Effector memory CD8-positive, alpha-beta T cell (primary cell): Measurements from ENCODE around the gene EIF5.

Source experiments
- ATAC-seq: fragments of 150-1000 bp; cut with Tn5 transposase; replicated peaks from 2 replicates; pipeline ENCODE4 v1.10.0; 2021; ENCODE audit warnings: mild to moderate bottlenecking, moderate library complexity
- DNase-seq, 3 experiments: peaks; one replicate each; pipeline ENCODE4 v3.0.0; 2021
- H3K27ac Mint-ChIP-seq, 2 donors: one replicate each; pipeline ENCODE4 v1.8.0; 2022; ENCODE audit warnings: mild to moderate bottlenecking in 2 of 2, mixed read lengths in 2 of 2, moderate library complexity in 2 of 2
- H3K27me3 Mint-ChIP-seq, 2 donors: one replicate each; pipeline ENCODE4 v1.8.0; 2022; ENCODE audit warnings: mixed read lengths in 2 of 2
- H3K36me3 Mint-ChIP-seq: one replicate; pipeline ENCODE4 v1.8.0; 2022; ENCODE audit warnings: mild to moderate bottlenecking, moderate library complexity, mixed read lengths; ENCODE audit not compliant: insufficient read depth
- H3K4me1 Mint-ChIP-seq, 2 donors: one replicate each; pipeline ENCODE4 v1.8.0; 2022; ENCODE audit warnings: low read depth in 2 of 2, mixed read lengths in 2 of 2
- H3K4me3 Mint-ChIP-seq, 2 donors: one replicate each; pipeline ENCODE4 v1.8.0; 2022; ENCODE audit warnings: mild to moderate bottlenecking in 2 of 2, mixed read lengths in 2 of 2, moderate library complexity in 2 of 2
- H3K9me3 Mint-ChIP-seq, 2 donors: one replicate each; pipeline ENCODE4 v1.8.0; 2022; ENCODE audit warnings: mixed read lengths in 2 of 2

Gene EIF5

DNA sequence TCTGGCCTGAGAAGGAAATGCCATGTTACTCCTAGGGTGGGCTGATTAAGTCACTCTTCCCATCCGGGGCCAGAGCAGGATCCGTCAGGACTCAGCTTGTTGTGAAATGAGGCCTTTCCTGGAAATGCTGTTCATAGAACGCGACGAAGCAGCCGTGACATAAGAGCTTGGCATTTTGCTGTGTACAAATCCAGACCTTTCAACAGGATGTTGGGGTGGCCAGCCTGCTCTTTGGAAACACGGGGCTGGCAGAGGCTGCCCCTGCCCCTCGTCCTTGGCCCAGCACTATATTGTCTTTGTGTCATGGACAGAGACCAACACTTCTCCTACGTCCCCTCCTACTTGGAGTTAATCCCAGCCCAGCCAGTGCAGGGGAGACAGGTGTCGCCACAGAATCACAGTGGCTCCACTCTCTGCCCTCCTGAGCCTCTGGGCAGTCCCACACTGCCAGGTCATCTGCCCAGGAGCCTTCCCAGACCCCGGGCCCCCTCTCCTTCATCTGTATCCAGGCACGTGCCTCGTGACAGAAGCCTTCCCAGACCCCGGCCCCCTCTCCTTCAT, 18.6 kb upstream of the EIF5 start:
- no peak overlapping the region for H3K27ac Mint-ChIP-seq
- H3K9me3 Mint-ChIP-seq, result no peaks in the 10 kb centered on the region
- H3K36me3 Mint-ChIP-seq, result peaks cover 3% of the 10 kb centered on the region
- no peak overlapping the region for H3K4me3 Mint-ChIP-seq
- ATAC-seq (no peak), DNase-seq (no peak)
- H3K27me3 Mint-ChIP-seq, result peaks cover 45 to 71% of the 10 kb centered on the region in 2 donors
- H3K4me1 Mint-ChIP-seq, result peaks cover 0 to 1% of the 10 kb centered on the region in 2 donors

DNA sequence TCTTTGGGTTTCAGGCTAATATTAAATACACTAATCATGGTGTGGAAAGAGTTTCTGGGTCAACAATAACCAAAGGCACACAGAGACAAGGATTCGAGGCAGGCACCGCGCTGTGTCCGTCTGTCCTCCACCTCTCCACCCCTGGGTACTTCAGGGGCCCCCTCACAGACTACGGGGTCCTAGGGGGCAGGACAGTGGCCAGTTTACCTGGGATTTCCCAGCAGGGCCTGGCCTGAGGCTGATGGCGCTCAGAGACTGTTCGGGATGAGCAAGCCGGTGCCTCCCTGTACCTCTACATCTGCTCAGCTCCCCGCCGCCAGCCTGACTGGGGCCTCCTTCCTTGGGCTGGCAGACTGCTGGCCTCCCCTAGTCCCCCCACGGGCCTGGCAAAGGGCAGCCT, 18.1 kb upstream of the EIF5 start:
- H3K27me3 Mint-ChIP-seq, result peaks cover 41 to 70% of the 10 kb centered on the region in 2 donors
- H3K4me3 Mint-ChIP-seq, result no peak overlapping the region
- H3K27ac Mint-ChIP-seq, result no peak overlapping the region
- H3K4me1 Mint-ChIP-seq, result peaks cover 0 to 1% of the 10 kb centered on the region in 2 donors
- peaks cover 3% of the 10 kb centered on the region for H3K36me3 Mint-ChIP-seq
- no peak for ATAC-seq
- H3K9me3 Mint-ChIP-seq, result no peaks in the 10 kb centered on the region
- no peak for DNase-seq

DNA sequence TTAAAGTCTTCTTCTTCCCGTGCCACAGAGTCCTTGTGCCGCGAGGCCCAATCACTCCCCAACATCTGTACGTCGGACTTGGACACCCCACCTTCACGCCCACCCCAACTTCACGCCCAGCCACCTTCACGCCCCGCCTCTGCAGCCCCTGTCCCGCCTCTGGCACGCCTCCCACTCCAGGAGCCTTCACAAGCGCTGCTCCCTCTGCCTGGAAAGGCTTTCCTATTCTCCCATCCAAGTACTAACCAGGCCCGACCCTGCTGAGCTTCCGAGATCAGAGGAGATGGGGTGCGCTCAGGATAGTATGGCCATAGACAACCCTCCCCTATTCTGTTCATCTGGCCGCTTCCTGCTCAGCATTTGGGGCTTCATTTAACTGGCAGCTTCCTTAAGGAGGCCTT, 17.3 kb upstream of the EIF5 start:
- H3K27ac Mint-ChIP-seq, result no peak overlapping the region
- peaks cover 0 to 1% of the 10 kb centered on the region in 2 donors for H3K4me1 Mint-ChIP-seq
- ATAC-seq (no peak), DNase-seq (no peak)
- no peaks in the 10 kb centered on the region for H3K9me3 Mint-ChIP-seq
- peaks cover 3% of the 10 kb centered on the region for H3K36me3 Mint-ChIP-seq
- H3K27me3 Mint-ChIP-seq, result peaks cover 44 to 70% of the 10 kb centered on the region in 2 donors
- H3K4me3 Mint-ChIP-seq, result no peak overlapping the region

DNA sequence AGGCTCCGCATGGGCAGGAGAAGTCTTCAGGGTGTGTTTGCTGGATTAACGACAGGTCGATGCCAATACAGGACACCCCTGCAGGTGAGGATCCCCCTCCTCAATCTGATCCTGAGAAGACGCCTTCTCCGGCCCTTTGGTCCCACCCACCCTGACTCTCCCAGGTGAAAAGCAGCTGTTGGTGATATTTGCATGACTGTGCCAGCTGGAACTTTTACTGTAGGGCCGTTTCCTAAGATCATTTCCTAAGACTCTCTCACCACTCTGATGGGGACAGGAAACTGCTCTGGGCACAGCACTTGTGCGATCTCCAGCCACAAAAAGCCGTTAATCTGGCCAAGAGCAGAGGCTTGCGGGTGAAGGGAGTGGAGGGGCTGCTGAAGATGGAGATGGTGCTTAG, 16.8 kb upstream of the EIF5 start:
- DNase-seq (no peak), ATAC-seq (no peak)
- Mint-ChIP-seq H3K4me3 (no peak overlapping the region), H3K27ac (no peak overlapping the region), H3K4me1 (peaks cover 0 to 1% of the 10 kb centered on the region in 2 donors), H3K9me3 (no peaks in the 10 kb centered on the region), H3K36me3 (peaks cover 3% of the 10 kb centered on the region), H3K27me3 (peaks cover 45 to 70% of the 10 kb centered on the region in 2 donors)

DNA sequence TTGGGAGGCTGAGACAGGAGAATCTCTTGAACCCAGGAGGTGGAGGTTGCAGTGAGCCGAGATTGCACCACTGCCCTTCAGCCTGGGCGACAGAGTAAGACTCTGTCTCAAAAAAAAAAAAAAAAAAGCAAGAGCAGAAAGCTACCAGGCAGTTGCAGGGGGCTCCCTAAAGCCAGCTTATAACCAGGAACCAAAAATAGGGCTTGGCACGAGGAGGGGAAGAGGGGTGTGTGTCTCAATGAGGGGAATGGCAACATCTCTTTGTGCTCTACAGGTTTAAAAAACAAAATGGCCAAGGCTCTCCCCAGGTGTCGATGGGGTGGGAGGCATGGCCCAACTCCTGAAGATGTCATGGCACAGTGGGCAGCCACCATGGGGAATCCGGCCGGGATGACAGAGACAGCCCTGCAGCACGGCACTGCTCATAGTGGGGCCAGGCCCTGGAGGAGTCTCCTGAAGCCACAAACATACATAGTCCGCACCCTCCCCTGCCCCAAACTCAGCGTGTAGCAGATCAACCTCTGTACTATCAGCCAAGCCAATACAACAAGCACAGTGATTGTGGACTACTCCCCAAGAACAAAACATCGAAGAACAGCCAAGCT, 16.0 kb upstream of the EIF5 start:
- H3K27me3 Mint-ChIP-seq, result peaks cover 53 to 70% of the 10 kb centered on the region in 2 donors
- no peak overlapping the region for H3K27ac Mint-ChIP-seq
- peaks cover 0 to 1% of the 10 kb centered on the region in 2 donors for H3K4me1 Mint-ChIP-seq
- no peaks in the 10 kb centered on the region for H3K9me3 Mint-ChIP-seq
- no peak overlapping the region for H3K4me3 Mint-ChIP-seq
- ATAC-seq (no peak), DNase-seq (no peak)
- peaks cover 3% of the 10 kb centered on the region for H3K36me3 Mint-ChIP-seq

DNA sequence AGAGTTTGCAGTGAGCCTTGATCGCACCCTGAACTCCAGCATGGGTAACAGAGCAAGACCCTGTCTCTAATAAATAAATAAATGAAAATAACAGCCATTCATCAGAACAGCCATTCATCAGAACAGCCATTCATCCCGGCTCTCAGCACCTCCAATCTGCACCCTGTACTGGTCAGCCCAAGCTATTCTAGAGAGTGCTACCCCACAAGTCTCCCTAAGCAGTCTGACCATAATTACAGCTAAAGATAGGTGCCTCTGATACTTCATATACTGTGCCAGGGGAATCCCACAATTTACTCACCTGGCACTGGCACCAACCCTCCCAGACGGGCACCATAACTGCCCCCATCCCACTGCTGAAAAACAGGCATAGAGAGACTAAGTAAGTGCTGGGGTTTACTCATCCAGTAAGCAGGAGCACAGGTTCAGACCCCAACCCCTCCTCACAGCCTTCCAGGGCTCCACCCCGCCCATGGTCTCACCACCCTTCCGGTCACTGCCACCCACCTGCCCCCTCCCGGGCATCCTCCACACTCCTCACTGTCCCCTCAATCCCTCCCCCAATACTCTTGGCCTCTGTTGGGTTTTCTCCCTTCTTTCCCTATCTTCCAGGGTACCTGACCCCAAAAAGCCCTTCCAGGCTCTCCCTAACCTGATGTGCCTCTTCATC, 15.2 kb upstream of the EIF5 start:
- ATAC-seq (no peak), DNase-seq (no peak)
- Mint-ChIP-seq H3K27me3 (peaks cover 58 to 78% of the 10 kb centered on the region in 2 donors), H3K27ac (no peak overlapping the region), H3K36me3 (peaks cover 3% of the 10 kb centered on the region), H3K4me3 (no peak overlapping the region), H3K9me3 (no peaks in the 10 kb centered on the region), H3K4me1 (peaks cover 0 to 1% of the 10 kb centered on the region in 2 donors)

DNA sequence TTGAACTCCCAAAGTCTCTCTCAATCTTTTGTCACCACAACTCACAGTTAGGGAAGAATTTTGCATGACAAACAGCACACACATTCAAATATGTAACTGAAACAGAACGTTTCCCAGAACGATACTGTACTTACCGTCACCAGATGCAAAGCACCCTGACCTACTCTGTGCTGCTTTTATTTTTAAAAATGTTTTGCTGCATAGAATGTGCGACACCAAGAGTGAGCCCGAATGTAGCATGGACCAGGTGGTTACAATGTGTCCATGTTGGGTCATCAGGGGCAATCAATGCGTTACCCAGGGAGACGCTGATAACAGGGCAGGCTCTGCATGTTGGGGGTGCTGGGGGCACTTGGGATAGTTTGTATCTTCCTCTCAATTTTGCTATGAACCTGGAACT, 14.6 kb upstream of the EIF5 start:
- DNase-seq (no peak), ATAC-seq (no peak)
- H3K4me1 Mint-ChIP-seq, result peaks cover 0 to 1% of the 10 kb centered on the region in 2 donors
- peaks cover 58 to 80% of the 10 kb centered on the region in 2 donors for H3K27me3 Mint-ChIP-seq
- no peak overlapping the region for H3K27ac Mint-ChIP-seq
- H3K36me3 Mint-ChIP-seq, result peaks cover 3% of the 10 kb centered on the region
- H3K9me3 Mint-ChIP-seq, result no peaks in the 10 kb centered on the region
- no peak overlapping the region for H3K4me3 Mint-ChIP-seq

DNA sequence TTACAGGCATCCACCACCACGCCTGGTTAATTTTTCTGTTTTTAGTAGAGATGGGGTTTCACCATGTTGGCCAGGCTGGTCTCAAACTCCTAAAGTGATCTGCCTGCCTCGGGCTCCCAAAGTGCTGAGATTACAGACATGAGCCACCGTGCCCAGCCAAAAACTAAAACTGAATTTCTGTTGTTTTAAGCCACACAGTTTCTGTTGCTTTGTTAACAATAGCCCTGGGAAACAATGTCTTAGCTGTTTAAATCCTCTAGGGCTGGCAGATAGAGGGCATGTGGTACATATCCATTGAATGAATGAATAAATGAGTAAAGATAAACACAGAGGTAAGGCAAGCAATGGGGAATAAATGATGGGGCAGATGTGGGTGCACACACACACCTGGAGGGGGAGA, 8.0 kb upstream of the EIF5 start:
- Mint-ChIP-seq H3K9me3 (no peaks in the 10 kb centered on the region), H3K4me3 (no peak overlapping the region), H3K27me3 (peaks cover 21 to 37% of the 10 kb centered on the region in 2 donors), H3K36me3 (no peaks in the 10 kb centered on the region), H3K4me1 (no peaks in the 10 kb centered on the region), H3K27ac (no peak overlapping the region)
- no peak for ATAC-seq
- no peak for DNase-seq

DNA sequence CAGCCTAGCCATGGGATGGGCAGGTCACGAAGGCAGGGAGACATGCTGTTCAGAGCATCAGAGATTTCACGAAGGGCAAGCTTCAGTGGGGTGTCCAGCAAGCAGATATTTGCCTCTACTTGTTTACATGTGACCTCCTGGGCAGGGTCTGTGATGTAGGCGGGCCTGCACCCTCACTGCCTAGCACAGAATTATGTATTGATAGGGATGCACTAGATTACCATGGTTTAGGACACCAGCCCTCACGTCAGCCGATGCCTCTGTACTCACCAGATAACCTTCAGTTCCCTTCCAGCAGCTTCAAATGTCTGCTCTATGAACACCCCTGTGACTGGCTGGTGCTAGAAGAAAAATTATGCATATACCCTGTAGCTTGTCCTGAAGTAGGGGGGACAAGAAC, 5.1 kb upstream of the EIF5 start:
- DNase-seq (no peak), ATAC-seq (no peak)
- Mint-ChIP-seq H3K4me1 (peaks cover 0 to 3% of the 10 kb centered on the region in 2 donors), H3K4me3 (no peak overlapping the region), H3K27me3 (peaks cover 0 to 8% of the 10 kb centered on the region in 2 donors), H3K9me3 (no peaks in the 10 kb centered on the region), H3K27ac (no peak overlapping the region), H3K36me3 (peaks cover 5% of the 10 kb centered on the region)

DNA sequence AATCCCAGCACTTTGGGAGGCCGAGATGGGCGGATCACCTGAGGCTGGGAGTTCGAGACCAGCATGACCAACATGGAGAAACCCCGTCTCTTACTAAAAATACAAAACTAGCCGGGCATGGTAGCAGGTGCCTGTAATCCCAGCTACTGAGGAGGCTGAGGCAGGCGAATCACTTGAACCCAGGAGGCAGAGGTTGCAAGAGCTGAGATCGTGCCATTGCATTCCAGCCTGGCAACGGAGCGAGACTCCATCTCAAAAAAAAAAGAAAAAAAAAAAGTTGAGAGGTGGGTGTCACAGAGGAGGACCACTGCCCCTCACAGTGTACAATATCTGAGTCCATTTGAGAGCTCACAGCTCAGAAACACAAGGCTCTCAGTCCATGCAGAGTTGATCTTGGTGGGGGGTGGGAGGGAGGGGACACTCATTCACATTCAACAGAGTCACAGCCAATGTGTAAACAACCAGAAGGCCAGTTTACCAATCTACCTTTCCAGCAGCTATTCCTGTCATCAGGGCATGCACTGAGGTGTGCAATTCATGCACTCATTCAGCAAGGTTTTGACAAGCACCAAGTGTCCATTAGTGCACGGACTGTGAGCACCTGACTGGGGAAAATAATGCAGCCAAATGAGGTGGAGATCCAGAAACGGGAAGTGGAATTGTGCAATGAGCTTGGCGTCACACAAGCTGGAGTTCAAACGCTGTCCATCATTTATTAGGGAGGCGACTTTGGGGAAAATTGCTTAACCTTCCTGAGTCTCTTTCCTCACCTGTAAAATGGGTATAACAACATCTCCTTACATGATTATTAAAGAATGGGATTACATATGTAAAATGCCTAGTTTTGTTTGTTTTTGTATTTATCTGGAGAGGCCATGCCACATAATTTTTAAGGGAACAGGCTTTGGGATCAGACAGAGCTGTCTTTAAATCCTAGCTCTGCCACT, 4.4 kb upstream of the EIF5 start:
- H3K36me3 Mint-ChIP-seq, result peaks cover 13% of the 10 kb centered on the region
- peaks cover 0 to 3% of the 10 kb centered on the region in 2 donors for H3K4me1 Mint-ChIP-seq
- ATAC-seq (no peak), DNase-seq (no peak)
- no peak overlapping the region for H3K27ac Mint-ChIP-seq
- no peak overlapping the region for H3K4me3 Mint-ChIP-seq
- peaks cover 0 to 5% of the 10 kb centered on the region in 2 donors for H3K27me3 Mint-ChIP-seq
- H3K9me3 Mint-ChIP-seq, result no peaks in the 10 kb centered on the region

DNA sequence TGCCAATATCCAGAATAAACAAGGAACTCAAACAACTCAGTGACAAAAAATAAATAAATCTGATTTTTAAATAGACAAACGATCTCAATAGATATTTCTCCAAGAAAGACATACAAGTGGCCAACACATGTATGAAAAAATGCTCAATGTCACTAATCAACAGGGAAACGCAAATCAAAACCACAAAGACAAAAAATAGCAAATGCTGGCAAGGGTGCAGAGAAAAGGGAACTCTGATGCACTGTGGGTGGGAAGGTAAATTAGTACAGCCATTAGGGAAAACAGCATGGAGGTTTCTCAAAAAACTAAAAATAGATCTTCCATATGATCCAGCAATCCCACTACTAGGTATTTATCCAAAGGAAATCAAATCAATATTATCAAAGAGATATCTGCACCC, 3.5 kb upstream of the EIF5 start:
- ATAC-seq (no peak), DNase-seq (no peak)
- Mint-ChIP-seq H3K4me3 (peak overlapping the region in 1 of 2 donors; percentile 25), H3K9me3 (no peaks in the 10 kb centered on the region), H3K4me1 (peaks cover 4 to 6% of the 10 kb centered on the region in 2 donors), H3K27me3 (no peaks in the 10 kb centered on the region), H3K36me3 (peaks cover 21% of the 10 kb centered on the region), H3K27ac (no peak overlapping the region)

DNA sequence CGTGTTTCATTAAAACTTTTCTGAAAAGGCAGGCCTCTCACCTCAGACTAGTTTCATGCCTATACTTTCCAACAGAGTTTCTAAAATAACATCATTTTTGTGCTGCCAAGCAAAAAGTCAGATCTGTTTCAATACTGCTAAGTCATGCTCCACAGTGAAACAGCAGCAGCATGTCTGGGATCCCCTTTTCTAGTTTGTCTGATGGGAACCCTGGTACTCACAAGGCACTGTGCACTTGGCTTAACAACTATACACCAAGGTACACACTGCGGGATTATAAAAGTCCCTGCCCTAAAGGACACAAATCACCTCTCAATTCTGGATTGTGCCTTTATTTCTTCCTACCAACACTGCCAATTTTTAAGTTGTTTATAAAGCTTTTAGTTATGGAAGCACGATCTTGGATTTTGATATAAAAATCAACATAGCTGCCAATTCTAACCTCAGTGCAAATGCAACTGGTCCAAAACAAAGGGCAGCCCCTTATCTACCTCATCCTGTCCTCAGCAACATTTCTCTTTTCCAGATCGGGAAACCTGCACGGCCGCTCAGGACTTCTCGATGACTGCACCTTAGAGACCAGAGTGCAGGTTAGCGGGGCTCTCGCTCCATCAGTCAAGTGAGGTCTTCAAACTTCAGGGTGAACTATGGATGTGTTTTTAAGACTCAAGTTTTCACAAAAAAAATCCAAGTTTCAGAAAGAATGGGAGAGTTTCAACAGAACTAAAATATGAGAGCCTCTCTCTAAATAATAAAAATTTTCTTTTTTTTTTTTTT, 1.7 kb upstream of the EIF5 start:
- Mint-ChIP-seq H3K9me3 (no peaks in the 10 kb centered on the region), H3K27me3 (no peaks in the 10 kb centered on the region), H3K4me1 (peaks cover 15 to 17% of the 10 kb centered on the region in 2 donors), H3K27ac (no peak overlapping the region), H3K36me3 (peaks cover 39% of the 10 kb centered on the region), H3K4me3 (peak overlapping the region; percentile 40 to 91)
- ATAC-seq (no peak), DNase-seq (no peak)
